GM18520 (cell line): Measurements from ENCODE around the gene TPI1.
A peak's percentile ranks its signal among the peaks of the same experiment; 100 is the strongest.
"Not testable (repeated sequence)": the region's sequence is repeated elsewhere in the genome, so short reads cannot be mapped to it uniquely, and the experiment has no call there.

ENCODE experiments used
- ATAC-seq: cut with Tn5 transposase; IDR thresholded peaks from one replicate; pipeline ENCODE4 v1.9.1; 2021; ENCODE audit not compliant: unreplicated experiment

Gene TPI1

DNA sequence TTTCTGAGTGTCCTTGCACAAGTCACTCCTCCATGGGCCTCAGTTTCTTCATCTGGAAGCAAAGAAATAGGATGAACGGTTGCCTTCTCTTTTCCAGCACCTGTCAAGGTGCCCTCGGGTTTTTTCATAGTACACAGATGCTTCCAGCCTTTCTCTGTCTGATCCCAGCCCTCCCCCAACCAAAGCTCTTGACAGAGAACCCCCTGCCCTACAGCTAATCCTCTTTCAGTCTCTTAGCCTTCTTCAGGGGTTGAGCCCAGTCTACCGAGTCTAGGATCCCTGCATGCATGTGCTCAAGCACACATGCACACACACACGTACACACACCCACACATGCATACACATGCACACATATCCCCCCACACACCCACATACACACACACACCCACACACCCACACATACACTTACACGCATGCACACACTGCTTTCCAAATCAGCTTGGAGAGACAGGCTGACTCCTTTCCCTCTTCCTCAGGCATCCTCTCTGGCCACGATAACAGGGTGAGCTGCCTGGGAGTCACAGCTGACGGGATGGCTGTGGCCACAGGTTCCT, 20.9 kb upstream of the TPI1 start:
- ATAC-seq = no peak

DNA sequence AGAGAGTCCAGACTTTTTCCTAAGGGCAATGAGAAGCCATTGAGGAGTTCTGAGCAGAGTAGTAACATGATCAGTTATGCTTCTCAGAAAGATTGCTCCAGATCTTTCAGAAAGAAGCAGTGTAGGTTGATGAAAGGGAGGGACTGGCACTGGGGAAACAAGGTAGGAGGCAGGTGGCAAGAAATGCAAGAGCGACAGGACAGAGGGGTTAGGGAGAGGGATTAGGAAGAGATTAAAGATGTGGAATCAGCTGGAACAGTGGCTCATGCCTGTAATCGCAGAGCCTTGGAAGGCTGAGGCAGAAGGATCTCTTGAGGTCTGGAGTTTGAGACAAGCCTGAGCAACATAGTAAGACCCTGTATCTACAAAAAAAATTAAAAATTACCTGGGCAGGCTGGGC, 19.7 kb upstream of the TPI1 start:
- ATAC-seq = no peak

DNA sequence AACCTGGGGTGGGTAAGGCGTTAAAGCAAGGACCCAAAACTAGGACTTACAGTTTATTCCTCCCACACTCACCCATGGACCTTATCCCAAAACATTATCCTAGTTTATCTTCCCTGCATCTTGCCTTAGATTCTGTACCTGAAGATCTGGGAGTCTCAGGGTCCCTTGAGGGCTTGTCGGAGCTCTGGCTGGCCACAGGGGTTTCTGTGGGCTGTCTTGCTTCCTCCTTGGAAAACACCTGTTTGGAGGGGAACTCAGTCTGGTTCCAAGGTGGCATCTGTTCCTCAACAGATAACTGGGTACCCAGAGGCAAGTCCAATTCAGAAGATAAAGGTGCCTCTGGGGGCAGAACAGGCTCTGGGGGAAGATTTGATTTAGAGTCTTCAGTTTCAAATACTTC, 17.9 kb upstream of the TPI1 start:
- no peak for ATAC-seq

DNA sequence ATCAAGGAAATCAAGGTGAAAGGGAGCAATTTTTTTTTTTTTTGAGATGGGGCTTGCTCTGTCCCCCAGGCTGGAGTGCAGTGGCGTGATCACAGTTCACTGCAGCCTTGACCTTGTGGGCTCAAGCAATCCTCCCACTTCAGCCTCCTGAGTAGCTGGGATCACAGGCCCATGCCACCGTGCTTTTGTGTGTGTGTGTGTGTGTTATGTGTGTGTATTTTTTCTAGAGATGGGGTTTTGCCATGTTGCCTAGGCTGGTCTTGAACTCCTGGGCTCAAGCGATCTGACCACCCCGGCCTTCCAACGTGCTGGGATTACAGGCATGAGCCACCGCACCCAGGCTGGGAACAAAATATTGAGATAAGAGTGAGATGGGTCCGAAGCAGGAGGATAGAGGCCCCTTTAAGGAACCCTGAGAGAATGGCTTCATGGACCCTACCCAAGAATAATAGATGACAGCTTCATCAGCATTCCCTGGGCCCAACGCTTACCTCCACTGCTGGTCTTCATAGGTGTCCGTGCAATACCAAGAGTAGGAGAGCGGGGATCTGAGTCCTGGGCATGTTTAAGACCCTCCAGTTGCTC, 17.3 kb upstream of the TPI1 start:
- ATAC-seq = no peak

DNA sequence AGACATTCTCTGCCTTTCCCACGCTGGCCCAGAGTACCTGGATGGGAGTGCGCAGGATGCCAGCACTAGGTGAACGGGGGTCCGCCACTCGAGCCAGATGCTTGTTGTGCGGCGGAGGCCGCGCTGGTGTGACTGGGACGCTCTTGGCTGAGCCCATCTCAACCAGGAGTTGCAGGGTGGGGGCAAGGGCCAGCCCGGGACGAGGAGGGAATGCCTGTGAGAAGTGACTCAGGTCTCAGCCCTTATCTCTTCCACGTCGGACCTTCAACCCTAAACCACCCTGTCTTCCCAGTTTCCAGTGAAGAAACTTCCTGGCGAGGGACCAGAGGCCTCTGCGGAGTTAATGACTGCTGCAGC, 16.6 kb upstream of the TPI1 start:
- ATAC-seq = no peak

DNA sequence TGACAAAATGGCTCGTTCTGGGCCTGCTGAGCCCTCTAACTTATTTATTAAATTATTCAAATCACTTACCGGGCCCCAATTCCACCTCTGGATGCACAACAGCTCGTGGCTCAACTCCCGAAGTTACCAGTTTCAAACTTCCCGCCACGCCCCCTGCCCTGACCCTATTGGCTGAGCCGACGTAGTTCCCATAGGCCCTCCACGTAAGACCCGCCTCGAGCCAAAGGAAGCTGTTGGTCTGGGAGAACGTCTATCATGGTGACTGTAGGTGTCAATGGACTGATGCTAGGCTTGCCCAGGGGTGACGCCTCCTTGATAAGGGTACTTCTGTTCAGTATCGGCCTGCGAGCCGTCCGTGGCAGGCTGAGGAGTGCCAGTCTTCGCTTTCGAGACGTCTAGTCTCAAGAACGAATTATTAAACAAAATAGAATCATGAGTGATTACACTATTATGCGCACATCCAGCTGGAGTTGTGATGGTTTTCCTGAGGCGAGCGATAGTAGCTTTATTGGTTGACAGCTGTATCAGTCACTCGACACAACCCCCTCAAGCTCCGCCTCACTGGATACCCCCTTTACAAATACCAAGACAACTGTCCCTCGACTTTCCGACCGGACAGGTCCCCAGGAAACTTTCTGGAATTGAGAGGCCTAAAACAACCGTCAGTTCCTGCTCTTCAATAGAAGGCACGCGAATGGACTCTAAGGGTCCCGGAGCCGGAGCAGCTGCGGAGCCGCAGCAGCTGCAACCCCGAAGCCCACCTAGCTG, 16.0 kb upstream of the TPI1 start, which contains the start of gene CDCA3:
Gene CDCA3 (minus strand): TSS at position 134 of the 768 bp plus-strand sequence. CDS start 334 bp downstream, outside the sequence.
- ATAC-seq = peak; percentile 38

DNA sequence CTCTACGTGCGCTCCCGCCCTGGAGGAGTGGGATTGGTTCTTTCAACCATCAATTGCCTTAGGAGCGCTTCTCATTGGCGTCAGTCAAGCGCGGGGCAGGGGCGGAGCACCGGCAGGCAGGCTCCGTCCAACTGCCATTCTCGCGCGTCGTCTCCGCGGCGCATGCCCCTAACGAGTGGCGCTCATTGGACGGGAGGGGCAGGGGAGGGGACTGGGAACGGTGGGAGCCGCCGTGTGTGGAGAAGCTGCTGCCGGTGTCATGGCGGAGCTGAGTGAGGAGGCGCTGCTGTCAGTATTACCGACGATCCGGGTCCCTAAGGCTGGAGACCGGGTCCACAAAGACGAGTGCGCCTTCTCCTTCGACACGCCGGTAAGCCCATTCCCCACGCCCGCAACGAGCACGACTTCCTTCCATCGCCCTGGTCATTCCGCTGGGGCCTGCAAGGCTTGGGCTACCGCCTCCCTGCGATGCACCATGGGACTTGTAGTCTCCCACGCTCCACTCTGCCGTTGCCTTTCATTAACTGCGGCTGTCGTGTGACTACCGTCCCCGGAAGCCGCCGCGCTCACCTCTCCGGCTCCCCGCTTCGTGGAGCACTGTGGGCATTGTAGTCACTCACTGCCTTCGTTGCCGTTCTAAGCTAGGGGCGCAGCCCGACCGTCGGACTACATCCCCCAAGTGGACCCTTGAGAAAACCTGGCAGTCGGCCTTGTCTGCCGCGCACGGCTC, 15.2 kb upstream of the TPI1 start, which contains the start of gene USP5:
Gene USP5 (plus strand): TSS at position 230 of the 730 bp plus-strand sequence. CDS start 30 bp downstream, at position 260.
- ATAC-seq = peak; percentile 70

DNA sequence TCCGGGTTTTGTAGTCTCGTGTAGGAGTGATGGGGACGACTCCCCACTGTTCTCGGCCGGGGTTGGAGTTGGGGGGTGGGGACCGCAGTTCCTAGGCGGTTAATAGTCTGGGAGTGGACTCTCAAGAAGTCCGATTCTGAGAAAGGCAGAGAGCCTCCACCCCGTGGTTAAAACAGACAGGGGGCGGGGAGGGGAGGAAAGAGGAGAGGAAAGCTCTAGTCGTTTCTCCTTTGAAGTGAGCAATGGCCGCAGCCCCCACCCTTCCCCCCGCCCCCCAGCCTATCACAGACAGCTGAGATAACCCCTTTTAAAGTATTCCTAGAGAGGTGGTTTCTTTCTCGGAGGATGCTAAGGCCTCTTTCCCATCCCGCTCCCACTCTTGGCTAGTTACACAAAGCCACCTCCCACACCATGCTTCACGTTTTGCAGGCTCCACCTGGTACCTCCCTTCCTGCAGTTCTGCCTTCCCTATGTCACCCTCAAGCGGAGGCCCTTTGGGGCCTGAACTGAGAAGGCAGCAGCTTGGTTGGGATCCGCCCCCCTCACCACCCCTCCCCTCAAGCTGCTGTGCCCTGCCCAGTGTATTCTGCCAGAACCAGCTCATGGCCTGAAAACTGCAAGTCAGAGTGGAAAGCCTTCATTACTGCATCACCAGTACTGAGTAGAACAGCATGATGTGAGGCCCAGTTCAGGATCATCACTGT, 14.5 kb upstream of the TPI1 start:
- ATAC-seq = no peak

DNA sequence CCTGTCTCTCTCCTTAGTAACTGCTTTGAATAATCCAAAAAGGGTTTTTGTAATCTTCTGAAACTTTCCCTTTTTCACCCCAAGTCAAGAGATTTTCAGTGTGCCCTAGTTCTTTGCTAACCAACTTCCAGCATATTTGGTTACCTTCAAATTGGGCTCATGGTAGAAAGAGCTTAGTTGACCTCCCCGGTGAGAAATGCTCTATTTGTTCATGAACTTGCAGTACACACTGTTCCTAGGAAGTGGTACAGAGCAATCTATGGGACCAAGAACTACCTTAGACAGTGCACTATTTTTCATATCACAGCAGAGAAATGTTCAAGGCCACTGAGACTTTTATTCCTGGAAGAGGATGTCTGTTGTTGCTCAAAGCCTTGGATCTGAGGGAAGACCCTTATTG, 13.7 kb upstream of the TPI1 start:
- ATAC-seq = no peak

DNA sequence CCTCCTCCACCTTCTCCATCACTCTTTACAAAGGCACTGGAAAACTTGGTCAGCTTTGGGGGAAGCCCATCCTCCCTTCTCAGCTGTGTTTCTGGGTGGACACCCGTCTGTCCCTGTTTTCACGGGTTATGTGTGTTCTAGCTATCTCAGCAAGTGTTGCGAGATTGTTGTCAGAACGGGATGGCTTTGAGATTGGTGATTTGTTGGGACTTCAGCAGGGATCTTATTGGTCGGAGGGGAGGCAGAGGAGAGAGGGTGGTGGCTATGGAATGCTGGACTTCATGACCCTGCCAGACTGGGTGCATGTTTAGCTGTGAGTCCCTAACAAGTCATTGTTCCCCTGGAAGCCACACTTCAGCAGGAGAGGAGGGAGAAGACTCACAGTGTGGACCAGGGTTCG, 13.3 kb upstream of the TPI1 start:
- no peak for ATAC-seq

DNA sequence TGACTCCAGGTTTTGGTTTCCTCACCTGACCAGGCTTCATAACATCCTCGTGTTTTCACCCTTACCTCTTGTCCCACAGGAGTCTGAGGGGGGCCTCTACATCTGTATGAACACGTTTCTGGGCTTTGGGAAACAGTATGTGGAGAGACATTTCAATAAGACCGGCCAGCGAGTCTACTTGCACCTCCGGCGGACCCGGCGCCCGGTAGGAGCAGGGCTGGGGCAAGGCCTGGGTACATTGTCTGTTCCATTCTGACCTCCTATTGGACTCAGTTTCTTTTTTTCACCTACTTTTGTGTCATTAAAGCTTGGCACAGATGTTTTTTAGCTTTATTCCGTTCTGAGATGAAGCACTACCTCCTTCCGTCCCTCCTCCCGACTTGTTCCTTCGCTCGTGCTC, 12.0 kb upstream of the TPI1 start:
- ATAC-seq = no peak

DNA sequence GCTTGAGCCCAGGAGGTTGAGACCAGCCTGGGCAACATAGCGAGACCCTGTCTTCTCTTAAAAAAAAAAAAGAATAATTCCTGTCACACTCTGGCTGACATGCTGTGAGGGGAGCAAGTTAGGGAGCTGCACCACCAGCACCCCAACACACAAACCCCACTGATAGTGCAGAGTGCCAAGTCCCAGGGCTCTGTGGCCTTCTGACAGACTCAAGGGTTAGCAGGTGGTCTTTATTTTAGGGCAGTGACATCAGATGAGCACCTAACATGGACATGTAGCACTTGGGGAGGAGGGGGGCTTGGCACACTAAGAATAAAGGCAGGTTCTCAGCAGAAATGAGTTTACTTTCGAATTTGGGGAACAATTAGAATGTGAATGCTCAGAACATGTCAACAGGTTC, 8.5 kb upstream of the TPI1 start:
- ATAC-seq = no peak

DNA sequence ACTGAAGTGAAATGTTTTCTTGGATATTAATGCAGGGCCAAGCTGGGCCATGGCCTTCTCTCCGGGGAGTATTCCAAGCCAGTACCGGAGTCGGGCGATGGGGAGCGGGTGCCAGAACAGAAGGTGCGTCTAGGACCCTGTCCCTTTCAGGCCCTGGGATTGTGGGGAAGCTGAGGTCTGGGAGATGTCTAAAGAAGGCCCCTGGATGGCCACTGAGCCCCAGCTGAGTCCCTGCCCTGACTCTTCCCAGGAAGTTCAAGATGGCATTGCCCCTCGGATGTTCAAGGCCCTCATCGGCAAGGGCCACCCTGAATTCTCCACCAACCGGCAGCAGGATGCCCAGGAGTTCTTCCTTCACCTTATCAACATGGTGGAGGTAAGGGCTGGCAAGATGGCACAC, 7.2 kb upstream of the TPI1 start:
- no peak for ATAC-seq

DNA sequence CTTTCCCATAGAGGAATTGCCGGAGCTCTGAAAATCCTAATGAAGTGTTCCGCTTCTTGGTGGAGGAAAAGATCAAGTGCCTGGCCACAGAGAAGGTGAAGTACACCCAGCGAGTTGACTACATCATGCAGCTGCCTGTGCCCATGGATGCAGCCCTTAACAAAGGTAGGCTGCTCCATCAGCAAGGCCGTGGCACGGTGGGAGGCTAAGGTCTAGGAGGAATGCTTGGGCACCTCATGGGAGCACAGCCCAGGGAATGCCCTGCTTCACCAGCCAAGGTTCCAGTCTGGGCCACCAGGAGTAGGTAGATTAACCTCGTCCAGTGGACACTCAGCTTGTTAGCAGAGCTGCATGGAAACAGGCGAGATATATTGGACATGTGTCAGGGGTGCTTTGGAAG, 6.4 kb upstream of the TPI1 start:
- no peak for ATAC-seq

DNA sequence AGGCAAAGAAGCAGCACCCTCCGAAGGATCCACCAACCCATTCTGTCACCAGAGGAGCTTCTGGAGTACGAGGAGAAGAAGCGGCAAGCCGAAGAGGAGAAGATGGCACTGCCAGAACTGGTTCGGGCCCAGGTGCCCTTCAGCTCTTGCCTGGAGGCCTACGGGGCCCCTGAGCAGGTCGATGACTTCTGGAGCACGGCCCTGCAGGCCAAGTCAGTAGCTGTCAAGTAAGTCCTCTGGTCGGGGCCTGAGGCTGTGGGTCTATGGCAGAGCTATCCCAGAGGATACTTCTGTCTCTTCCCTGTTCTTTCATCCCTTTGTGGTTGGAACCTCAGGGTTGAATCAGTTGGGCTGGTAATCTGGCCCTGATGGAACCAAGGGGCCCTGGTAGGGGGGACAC, 5.9 kb upstream of the TPI1 start:
- no peak for ATAC-seq

DNA sequence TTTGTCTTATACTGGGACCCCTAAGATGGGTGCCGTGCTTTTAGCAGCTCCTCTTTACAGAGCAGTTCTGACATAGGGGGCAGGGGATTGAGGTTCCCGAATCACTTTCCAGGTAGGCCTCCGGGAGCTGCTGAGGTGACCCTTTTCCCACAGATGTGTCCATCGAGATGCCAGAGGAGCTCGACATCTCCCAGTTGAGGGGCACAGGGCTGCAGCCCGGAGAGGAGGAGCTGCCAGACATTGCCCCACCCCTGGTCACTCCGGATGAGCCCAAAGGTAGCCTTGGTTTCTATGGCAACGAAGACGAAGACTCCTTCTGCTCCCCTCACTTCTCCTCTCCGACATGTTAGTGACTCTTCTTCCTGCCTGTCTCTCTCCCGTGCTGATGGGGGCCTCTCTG, 4.3 kb upstream of the TPI1 start:
- ATAC-seq = no peak

DNA sequence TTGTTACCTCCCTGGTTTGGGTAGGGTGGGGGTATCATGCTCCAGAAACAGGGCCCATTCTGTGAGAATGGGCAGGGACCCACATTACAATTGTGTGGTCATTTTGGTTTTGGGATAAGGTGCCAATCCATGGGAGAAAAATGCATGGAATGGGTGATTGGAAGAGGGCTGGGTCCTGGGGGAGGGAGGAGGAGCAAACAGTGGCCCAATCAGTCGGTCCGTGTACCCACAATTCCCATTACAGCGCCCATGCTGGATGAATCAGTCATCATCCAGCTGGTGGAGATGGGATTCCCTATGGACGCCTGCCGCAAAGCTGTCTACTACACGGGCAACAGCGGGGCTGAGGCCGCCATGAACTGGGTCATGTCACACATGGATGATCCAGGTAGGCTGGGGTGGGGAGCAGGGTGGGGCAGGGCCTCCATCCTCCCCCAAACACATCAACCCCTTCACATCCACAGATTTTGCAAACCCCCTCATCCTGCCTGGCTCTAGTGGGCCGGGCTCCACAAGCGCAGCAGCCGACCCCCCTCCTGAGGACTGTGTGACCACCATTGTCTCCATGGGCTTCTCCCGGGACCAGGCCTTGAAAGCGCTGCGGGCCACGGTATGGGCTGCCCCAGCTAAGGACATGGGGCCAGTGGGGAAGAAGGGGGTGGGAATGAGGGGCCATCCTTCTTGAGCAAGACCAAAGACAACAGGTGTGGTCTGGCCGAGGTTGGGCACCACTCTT, 3.6 kb upstream of the TPI1 start:
- no peak for ATAC-seq

DNA sequence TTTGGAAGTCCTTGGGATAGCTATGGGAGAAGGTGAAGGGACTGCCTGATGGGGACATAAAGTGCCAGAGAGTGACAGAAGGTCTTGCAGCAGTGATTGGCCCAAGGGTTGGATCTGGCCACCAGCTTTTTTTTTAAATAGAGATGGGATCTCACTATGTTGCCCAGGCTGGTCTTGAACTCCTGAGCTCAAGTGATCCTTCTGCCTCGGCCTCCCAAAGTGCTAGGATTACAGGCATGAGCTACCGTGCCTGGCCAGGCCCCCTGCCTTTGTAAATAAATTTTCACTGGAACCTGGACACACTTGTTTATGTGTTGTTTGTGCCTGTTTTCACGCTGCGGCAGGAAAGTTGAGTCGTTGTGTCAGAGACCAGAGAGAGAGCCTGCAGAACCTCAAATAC, 2.0 kb upstream of the TPI1 start:
- not testable (repeated sequence) for ATAC-seq

DNA sequence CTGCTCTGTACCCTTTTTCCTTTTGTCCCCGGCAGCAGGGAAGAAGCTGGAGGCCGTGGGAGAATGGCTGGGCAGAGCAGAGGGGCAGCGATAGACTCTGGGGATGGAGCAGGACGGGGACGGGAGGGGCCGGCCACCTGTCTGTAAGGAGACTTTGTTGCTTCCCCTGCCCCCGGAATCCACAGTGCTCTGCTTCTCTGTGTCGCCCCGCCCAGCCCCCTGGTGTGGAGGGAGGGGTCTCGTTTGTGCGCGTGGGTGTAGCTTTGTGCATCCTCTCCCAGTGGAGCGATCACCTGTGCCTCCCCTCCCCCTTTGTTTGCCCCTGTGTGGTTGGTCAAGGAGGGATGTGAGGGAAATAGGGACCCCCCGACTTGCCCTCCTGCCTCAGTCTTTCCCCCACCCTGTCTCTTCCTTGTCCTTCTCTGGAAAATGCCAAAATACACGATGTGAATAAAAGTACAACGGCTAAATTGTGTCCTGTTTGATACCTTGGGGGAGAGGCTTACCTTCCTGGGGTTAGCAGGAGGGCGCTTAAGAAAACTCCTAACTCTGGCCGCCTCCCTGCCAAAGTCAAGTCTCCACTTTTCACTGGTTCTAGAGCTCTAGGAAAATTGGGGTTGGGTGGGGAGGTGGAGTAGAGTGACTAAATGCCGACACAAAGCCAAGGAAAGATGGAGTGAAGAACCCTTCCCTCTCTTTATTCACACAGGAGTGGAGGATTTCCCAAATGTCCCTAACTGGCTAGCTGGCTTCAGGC, 990 bp upstream of the TPI1 start:
- no peak for ATAC-seq

DNA sequence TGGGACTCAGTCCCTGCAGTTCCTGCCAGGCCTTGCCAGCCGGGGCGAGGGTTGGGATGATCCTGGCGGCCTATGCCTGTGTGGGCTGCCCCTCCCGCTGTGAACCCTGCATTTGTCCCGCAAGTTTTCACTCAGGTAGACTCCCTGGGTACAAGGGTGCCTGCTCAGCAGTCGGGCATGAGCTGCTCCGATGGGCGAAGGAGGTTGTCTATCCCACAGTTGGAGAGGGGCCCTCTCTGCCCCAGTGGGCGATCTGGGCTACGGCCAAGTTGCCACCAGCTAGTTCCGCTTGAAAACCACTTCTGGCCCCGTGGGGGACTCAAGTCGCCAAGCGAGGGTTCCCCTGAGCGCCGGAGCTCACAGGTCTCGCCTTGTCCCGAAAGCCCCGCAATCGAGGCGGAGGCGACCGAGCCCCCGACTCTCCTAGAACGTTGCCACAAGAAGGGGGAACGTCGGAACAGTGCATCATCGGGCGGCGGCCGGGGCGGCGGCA, 365 bp upstream of the TPI1 start:
- ATAC-seq = no peak
